GM19238 (cell line): ENCODE measurements around the gene CACNA1H.

Experiments used
- DNase-seq: peaks from one replicate; pipeline ENCODE4 v3.0.0; 2011; ENCODE audit warnings: low spot score; ENCODE audit not compliant: insufficient read length

Gene CACNA1H

DNA sequence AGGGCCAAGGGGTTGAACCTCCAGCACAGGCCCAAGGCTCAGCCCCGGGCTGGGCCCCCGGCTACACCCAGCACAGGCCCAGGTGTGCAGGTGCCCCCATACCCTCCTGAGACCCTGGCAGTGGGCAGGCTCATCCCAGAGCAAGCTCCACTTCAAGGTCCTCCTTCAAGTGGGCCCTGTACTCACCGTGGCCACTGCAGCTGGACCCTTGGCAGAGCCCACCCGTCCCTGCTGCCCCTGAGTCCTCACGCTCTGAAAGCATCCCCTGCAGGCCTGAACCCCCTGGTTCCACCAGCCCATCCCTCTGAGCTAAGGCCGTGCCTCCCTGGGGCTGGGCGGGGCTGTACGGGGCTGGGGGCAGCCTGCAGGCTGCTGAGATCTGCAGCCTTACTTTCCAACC lies 11.2 kb upstream of the CACNA1H start:
- DNase-seq = no peak

DNA sequence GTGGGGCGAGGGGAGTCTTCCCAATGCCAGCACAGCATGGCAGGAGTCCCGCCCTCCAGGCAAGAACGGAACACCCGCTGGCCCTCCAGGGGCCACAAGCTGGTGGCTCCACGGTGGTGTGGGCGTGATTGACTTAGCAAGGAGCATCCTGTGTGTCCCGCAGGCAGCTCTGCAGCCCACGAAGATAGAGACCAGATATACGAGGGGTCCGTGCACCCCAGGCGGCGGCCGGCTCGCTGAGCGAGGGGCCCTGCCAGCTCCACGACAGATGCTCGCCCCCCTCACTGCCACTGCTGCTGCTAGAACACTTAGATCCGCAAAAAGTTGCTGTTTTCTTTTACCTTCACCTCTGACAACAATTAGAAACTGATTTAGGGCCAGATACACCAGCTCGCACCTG lies 10.0 kb upstream of the CACNA1H start:
- no peak for DNase-seq

DNA sequence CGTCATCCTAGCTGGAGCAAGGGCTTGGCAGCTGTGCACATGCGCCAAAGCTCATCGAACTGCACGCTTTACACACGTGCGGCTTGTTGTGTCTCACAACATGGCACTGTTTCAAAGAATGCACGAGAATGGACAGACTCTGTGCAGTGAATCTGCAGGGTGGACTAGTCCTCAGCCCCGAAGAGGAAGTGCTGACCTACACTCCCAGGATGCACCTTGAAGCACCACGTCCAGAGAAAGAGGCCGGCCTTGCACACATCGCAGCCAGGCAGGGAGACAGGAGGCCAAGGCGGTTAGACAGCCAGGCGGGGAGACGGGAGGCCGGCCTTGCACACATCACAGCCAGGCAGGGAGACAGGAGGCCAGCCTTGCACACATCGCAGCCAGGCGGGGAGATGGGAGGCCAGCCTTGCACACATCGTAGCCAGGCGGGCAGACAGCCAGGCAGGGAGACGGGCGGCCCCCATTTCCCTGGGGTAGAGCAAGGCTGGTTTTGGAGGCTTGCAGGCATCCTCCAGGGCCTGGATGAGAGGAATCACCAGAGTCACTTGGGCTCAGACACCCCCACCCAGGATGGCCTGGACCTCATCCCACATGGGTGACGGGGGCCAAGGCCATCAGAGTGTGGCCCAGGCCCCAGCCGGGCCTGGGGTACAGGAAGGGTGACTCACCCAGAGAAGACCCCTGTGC lies 9.0 kb upstream of the CACNA1H start:
- no peak for DNase-seq

DNA sequence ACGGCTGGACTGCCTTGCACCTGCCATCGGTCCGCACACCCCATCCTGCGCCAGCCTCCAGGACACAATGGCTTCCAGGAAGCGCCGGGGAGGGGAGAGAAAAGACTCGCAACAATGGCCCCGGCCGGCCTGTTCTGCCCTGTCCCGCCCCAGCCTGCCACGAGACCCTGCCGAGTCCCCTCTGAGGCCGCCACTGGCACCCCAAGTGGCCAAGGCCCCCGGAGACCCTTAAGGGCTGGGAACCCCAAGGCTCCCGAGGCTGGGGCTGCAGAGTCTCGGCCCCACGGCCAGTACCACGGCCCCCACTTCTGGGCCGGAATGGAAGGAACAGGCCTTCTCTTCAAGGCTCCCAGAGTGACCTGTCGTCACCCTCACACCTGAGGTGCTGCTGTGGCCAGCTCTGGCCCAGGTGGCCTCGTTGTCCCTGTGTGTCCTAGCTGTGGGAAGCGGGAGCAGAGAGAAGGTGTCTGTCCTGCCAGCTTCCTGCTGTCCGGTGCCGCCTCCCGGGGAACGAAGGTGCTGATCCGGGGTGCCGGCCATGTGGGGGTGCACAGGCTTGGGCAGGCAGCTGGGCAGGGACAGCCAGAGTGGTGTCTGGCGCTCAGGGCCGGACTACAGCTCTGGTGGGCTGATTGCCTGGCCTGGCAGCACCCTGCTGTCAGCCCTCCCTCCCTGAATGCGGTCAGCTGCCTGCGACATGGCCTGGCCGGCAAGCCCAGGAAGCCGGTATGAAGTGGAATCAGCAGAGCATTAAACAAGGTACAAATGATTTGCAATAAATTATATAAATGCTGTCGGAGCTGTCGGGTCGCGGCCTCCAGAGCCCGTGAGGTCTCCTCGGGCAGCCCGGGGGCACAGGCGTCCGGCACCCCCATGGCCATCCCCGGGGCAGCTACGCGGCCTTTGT lies 8.2 kb upstream of the CACNA1H start:
- DNase-seq = no peak

DNA sequence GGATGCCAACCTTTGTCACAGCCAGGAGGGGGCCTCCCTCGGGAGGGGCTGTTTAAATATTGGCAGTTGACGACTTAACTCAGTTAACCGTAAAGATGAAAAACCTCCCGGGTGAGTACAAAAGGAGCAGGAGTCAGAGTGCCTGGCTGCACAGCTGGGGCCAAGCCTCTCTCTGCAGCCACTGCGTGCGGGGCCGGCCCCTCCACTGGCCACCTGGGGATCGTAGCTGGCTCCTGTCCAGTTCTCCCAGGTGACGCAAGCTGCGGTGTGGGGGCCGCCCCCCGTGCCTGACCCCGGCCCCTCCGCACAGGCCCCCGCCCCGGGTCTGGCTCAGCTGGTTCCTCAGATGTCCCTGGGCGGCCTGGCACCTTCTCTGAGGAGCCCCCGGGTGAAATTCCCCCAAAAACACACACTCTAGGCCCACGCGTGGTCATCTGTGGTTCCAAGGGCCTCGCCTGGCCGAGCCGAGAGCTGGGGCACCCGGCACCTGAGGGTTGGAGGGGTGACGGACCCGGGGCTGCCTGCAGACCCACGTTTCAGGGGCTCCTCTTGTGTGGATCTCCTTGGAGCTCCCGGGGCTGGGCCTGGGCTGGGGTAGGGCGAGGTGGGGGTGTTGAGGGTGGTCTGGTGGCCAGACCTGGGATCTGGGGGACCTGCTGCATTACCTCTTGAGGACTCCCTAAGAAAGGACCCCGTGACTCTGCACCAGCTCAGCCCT lies 7.4 kb upstream of the CACNA1H start:
- DNase-seq = no peak

DNA sequence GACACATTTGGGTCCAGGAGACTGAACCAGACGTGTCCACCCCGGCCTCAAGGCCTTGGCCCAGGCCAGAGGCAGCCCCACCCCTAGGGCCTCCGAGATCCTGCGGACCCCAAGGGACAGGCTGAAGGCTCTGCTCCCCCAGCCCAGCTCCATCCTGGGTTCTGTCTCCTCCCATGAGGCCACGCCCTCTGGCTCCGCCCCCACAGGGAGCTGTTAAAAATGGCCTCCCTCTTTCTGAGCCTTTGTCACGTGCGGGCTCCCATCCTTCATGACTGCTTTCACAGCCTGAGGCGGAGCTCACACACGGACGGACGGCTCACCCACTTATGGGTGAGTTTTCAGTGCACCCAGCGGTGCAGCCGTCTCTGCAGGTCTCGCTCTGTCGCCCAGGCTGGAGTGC lies 6.5 kb upstream of the CACNA1H start:
- no peak for DNase-seq

DNA sequence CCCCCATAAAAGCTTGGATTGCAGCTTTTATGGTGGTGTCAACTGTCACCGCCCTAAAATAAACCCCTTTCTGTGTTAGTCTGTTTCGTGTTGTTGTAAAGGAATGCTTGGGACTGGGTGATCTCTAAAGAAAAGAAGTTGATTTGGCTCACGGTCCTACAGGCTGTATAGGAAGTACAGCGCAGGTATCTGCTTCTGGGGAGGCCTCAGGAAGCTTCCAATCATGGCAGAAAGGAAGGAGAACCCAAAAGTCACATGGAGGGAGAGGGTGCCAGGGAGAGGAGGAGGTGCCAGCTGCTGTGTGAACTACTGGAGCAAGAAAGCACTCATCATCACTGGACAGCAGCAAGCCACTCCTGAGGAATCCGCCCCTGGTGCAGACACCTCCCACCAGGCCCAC lies 5.9 kb upstream of the CACNA1H start:
- DNase-seq = no peak

DNA sequence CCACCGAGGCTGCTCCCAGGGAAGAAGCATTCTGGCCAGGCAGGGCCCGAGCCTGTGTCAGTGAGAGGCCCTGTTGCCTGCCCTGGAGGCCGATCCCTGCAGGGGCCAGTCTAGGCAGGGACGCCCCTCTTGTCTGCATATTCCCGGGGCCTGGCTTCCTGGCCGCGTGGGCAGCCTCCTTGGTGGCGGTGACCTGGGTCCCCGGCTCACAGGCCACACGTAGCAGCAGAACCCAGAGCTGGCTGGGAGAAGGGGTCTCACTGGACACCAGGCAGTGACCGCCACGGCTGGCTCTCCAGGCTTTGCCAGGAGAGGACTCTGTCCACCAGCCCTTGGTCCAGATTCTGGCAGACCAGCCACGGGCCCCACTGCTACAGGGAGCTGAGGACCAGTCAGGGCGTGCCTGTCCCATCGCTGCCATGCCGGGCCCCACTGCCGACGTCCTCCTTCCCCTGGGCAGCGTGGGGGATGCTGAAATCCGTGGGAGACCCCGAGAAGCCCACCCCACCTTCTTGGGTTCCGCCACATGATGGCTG lies 3.7 kb upstream of the CACNA1H start:
- no peak for DNase-seq

DNA sequence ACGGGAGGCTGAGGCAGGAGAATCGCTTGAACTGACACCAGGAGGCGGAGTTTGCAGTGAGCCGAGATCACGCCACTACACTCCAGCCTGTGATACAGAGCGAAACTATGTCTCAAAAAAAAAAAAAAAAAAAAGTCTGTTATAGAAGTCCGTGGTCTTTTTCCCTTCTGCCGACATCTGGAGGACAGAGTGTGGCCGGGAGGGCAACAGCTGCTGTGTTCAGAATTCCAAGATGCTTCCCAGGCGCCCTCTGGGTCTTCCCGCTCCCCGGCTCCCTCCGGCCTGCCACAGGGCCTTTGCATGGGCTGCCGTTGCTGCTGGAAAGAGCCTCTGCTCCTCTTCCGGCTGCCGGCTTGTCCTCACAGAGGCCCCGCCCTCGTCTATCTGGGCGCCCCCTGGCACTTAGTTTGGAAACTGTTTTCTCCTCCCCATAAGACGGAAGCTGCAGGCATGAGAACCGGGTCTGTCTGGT lies 2.4 kb upstream of the CACNA1H start:
- DNase-seq = no peak

DNA sequence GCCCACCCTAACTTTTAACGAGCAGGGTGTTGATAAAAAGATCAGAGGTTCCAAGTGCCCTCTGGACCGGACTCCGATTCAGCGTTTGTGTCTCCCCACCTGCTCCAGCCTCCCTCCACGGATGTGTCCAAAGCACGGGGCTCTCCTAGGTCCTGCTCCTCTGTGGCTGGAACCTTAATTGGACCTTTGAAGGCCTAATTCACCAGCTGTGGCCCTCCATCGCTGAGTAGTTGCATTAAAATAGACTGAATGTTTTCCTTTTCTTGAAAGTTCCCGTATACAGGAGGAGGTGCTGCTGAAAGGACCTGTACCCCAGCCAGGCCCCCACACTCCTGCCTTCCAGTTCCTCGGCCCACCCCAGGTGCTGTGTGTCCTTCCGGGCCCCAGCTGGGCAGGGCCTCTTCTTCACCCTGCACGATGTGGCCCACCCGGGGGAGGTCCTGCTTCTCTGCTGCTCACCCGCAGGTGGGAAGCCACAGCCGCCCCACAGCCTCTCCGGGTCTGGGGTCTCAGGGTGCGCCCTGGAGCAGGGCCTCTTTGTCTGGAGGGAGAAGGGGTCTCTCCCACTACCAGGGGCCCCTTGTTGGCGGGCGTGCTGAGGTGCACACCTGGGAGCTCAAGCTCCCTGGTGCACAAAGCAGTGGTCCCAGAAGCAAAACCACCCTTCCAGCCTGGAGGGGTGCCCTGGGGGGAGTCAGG lies 1.3 kb upstream of the CACNA1H start:
- no peak for DNase-seq

DNA sequence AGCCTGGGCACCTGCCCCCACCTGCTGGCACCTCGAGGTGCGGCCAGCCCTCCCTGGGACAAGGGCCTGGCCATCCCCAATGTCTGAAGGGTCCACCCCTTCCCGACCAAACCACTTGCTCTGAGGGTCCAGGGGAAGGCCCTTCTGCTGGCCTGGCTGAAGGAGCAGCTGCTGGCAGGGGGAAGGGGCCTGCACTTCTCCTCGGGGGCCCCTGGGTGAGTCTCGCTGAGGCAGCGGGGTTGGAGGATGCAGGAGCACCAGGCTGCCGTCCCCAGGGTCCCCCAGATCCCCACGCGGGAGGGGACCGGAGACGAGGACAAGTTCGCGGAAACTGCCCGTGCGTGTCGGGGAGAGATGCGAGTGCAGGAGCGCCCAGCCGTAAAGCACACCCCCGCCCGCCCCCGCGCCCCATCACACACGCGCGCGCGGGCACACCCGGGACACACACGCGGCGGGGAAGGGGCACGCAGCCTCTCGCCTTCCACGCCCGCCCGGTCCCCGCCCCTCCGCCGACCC lies 725 bp upstream of the CACNA1H start:
- no peak for DNase-seq

DNA sequence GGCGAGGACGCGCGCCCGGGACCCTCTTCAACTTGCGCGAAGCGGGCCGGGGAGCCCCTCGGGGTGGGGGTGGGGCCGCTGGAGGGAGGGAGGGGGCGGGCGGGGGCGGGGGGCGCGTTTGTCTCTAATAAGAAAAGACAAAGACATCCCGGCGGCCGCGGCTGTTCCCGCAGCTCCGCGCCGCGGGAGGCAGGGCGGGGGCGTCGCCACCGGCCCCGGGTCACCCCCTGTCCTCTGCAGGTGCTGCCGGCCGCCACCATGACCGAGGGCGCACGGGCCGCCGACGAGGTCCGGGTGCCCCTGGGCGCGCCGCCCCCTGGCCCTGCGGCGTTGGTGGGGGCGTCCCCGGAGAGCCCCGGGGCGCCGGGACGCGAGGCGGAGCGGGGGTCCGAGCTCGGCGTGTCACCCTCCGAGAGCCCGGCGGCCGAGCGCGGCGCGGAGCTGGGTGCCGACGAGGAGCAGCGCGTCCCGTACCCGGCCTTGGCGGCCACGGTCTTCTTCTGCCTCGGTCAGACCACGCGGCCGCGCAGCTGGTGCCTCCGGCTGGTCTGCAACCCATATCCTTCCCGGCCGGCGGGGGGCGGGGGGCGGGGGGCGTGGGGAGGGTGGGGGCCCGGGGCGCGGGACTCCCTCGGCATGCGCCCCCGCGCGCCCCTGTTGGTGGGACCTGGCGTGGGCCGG lies 714 bp downstream of the CACNA1H start:
- no peak for DNase-seq

DNA sequence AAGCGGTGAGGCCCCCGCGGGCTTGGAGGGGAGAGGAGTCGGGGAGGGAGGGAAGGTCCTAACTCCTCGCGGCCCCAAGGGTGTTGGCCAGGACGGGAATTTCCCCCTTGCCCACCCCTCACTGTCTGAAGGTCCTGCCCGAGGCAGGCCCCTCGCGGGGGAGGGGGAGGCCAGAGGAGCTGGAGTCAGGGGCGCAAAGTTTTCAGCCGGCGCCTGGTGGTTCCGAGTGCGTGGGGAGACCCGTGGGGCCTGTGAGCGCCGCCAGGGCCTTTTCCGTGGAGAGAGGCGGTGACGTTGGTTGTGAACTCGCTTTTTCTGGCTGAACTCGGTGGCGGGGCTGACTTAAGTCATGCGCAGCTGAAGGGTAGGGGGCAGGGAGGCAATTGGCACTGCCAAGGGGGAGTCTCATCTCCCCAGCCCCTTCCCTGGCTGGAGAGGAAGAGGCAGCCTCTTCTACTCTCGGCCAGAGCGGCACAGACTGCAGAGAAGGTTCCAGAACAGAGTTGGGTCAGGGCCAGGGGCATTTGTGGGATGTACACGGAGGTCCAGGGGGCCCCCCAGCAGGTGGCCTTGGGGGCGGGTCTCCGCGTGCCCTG lies 1.5 kb downstream of the CACNA1H start:
- DNase-seq = no peak

DNA sequence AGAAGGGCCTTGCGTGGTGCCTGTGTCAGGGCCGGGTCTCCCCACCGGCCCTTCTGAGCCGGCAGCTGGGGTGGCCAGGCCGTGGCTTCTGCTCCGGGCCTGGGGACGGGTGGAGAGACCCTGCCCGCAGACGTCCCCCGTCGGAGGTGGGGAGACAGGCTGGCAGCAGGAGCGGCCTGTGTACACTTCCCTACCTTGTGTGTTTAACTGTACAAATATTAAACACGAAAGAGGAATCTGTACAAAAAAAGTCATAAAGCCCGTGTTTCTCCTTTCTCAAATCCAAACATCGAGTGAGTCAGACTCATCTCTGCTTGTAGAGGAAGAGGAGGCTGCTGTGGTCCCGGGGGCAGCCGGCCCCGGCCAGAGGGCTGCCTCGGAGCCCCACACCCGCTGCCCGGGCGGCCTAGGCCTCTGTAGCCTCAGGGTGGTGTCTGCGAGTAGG lies 2.0 kb downstream of the CACNA1H start:
- DNase-seq = no peak

DNA sequence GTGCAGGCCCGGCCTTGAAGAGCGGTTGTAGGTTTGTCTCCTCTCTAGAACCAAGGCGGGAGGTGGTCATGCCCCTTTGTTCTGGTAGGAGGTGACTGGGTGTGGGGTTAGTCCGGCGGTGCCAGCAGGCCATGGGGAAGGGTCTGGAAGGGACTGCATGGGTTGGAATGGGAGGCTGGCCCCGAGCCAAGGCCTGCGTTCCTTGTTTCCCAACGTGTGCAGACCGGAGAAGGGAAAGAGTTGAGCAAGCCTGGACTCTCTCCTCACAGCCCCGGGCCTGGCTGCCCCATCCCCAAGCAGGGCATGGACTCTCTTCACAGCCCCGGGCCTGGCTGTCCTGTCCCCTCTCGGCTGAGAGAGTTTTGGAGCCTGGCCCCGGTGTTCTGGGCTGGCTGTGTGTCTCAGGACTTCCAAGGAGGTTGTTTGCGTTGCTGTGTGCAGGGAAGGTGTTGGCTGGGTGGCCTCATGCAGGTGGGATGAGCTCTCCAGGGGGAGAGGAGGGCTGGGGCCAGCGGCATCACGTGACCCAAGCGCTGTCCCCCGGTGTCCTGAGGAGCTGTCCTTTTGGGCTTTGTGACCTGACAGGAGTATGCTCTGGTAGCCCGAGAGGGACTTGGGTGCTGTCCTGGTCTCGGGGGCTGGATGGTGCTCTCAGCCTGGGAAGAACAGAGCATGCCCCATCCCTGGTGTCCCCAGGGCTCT lies 2.6 kb downstream of the CACNA1H start:
- no peak for DNase-seq

DNA sequence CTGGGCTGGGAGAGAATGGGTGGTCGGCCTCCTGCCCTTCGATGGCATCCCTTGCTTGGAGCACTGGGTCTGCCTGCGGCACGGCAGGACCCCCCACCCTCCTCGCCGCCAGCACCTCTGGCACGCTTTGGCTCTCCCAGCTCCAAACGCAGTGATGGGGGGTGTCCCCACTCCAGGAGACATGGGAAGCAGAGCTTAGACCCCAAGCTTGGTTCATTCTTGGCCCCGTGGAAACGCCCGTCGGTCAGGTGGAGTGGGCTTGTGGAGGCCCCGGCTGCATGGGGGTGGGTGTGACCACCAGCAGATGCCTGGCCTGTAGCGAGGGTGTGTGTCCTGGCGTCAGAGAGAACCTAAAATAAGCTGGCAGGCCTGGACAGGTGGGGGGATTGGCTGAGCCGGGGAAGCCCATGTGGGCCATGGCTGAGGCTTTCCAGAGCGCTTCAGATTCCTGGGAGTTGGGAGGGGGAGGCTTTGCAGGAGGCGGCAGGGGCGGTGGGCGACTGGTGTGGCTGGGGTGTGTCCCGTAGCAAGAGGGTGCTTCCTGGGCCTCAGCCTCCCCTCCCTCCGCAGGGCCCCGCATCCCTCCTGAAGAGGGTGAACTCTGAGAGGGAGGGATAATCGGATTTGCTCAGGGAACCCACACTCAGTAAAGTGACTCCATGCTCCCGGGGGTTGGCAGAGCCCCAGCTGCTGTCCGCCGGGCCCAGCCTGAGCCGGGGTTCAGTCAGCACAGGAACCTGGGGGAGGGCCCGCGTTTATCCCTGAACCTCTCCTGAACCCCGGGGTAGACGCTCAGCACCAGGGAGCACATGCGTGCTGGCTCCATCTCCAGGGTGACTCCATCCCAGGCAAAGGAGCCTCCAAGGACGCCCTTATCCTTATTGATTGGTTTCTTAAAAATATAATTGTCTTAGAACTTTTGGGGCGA lies 3.4 kb downstream of the CACNA1H start:
- no peak for DNase-seq

DNA sequence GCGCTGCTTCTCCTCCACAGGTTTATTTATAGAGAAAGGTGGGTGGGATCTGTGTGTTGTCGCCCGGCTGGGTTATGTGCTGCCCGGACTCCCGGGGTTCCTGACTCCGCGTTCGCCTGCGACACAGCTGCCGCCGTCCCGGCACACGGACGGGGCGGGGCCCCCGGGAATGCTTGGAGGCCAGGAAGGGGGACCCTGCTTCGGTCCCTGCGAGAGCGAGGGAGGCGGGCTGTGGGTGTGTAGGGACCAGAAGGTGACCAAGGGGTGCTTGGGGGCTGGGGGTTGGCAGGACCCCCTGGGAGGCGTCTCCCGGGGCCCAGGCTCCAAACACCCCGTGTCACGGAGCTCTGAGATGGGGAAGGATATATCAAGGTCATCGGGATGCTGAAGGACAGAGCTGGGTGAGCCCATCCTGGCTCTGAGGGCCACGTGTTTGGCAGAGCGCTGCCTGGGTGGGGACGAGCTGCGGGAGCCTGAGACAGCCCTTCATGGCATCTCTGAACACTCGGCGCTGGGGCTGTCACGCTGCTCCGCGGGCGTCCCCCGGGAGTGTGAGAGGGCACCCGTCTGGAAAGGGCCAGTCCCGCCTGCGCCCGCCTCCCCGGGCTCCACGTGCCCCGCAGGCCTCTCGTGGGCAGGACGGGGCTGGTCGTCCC lies 4.2 kb downstream of the CACNA1H start:
- DNase-seq = no peak
